Stimulated activated CD8-positive, alpha-beta memory T cell treated with anti-CD3 and anti-CD28 coated beads, Interleukin-12 subunit alpha, Interleukin-12 subunit beta, amount 100 ng/mL, for 24 hours (primary cell): ENCODE data around the gene OR4C5.
"Not testable (repeated sequence)": the region's sequence is repeated elsewhere in the genome, so short reads cannot be mapped to it uniquely, and the experiment has no call there.

Experiments used
- DNase-seq: peaks from one replicate; pipeline ENCODE4 v3.0.0-alpha.2; 2020; ENCODE audit errors: extremely low read depth

The OR4C5 gene

DNA sequence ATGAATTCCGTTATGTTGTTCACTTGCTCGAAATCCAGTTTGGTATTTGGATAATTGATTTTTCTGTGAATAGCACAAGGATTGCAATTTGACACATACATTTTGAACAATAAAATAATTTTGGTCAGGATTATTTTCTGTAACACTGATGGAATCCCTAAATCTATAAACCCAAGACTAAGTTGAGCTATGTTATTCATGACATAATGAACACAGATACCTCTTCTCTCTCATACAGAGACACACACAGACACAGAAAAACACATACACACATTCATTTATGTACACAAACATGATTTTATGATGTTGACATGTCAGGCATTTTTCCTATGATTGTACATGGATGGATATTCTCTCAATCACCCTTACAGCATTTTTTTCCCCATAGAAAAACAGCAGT lies at the start of gene OR4C5:
TSS of gene OR4C5 (minus strand) at position 101 of the 400 bp plus-strand sequence. CDS start at position 101, 0 bp downstream.
- no peak for DNase-seq

DNA sequence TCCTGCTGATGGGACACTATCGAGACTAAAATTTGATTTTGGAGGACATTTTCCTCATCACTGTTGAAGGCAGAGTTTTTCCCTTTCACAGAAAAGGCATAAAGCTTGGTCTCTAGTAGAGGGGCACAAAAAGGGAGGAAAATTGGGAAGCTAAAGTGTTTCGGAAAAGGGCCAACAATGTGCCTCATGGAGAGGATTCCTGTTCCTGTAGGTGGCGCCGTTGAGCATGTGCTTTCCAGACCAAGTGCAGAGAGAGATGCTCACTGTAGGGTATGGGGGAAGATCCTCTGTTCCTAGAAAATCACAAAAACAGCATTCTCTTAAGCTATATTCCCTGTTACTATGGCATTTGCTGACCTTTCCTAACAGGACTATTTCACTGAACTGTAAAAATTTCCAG lies 18.4 kb upstream of the OR4C5 start:
- no peak for DNase-seq

DNA sequence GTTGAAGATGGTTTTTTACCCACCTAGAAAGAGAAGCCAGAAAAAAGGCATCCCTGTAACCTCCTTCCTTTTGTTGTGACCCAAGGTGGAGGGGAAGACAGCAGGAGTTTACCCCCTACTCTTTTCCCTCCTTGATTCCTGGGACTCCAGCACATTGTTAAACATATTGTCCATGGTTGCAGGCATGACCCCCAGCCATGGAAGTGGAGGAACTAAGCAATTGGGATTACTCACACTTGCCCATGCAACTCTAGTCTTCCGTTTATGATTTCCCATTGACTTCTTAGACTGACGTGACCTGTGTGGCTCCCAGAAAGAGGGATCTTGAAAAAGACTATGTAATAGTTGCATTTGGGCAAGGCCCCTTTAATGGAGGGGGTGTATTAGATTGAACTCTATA lies 17.9 kb upstream of the OR4C5 start:
- not testable (repeated sequence) for DNase-seq

DNA sequence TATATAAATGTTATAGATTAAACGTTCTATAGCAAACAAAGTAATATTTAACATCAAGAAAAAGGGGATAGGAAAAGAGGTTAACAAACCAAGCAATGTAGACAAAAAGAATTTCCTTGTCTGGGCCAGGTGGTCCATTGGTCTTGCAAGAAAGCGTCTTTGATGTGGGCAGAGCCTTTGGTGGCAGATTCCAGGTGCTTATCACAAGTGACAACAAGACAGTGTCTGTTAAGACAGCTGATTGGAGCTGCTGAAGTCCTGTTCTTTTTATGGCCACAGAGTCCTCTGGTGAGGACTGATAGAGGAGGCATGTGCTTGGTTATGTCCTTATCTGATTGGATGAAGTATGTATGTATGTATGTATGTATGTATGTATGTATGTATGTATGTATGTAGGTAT lies 5.0 kb downstream of the OR4C5 start:
- DNase-seq: not testable (repeated sequence)

DNA sequence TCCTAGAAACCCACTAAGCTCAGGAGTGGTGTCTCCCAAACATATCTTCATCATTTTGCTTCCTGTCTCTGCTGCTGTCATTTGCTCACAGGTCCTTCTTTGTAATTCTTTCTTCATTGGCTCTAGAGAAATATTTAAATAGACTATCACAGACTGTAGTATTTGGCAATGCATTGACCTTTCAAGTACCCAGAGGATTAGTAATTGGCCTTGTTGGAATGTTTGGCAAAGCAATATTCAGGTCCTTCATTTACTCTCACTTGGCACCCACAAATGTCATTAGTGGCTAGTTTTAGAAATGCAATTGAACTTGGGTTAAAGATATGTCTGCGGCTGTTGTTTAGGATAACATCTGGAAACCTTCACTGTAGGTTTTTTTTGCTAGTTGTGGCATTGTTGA lies 11.6 kb downstream of the OR4C5 start:
- DNase-seq: no peak

DNA sequence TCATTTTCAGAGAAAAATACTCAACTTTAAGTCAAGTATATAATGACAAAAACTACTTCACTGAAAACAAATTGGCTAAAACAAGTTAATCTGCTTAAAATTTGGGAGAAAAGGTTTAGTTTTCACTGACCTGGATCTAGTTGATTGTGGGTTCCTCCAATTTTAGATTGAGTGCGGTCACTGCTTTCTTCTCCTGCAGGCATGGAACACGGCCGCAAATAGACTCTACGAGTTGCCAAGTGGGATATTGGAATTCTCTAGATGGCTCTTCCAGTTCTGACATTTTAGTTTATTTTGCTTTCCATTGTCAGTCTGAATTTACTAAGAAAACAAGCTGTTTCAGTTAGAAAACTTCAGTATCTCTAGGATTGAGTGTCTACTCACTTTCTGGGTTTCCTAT lies 12.3 kb downstream of the OR4C5 start:
- no peak for DNase-seq

DNA sequence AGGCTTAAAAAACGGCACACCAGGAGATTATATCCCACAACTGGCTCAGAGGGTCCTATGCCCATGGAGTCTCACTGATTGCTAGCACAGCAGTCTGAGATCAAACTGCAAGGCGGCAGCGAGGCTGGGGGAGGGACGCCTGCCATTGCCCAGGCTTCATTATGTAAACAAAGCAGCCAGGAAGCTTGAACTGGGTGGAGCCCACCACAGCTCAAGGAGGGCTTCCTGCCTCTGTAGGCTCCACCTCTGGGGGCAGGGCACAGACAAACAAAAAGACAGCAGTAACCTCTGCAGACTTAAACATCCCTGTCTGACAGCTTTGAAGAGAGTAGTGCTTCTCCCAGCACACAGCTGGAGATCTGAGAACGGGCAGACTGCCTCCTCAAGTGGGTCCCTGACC lies 20.0 kb downstream of the OR4C5 start:
- not testable (repeated sequence) for DNase-seq

DNA sequence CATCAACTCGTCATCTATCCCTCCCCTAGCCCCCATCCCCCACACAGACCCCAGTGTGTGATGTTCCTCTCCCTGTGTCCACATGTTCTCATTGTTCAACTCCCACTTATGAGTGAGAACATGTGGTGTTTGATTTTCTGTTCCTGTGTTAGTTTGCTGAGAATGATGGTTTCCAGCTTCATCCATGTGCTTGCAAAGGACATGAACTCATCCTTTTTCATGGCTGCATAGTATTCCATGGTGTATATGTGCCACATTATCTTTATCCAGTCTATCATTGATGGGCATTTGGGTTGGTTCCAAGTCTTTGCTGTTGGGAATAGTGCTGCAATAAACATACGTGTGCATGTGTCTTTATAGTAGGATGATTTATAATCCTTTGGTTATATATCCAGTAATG lies 23.8 kb downstream of the OR4C5 start:
- DNase-seq: not testable (repeated sequence)

DNA sequence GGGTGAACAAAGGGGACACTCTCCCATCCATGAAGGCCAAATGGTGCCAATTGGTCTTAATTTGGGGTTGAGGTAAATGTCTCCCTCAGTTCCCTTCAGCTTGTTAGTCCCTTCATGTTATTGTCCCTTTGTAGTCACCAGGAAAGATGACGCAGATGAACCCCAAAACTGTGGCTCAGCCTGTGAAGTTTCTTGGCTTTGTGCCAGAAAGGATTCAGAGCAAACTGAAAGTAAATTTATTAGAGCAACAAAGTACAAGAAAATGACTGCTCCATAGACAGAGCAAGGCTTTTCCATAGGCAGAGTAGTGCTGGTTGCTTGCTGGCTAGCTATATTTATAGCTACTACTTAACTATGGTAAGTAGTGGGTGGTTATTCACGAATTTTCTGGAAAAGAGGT lies 24.8 kb downstream of the OR4C5 start:
- DNase-seq: no peak

DNA sequence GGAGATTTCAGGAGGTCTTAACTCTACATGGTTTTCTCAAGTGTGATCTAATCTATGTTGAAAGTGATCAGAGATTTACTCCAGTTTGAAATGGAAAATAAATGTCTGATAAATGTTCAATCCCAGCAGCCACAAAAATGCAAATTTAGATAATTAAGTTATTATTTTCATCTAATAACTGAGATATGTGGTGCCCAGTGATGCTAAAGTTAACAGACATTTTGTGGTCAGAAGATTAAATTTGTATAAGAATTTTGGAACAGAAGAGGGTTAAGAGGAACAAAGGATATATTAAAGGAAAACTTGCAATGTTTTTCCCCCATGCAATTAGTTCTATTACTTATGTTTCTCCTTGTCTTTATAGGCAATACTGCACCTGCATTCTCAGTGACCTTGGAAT lies 41.6 kb downstream of the OR4C5 start, which contains the start of gene OR4C3:
TSS of gene OR4C3 (plus strand) at position 301 of the 400 bp plus-strand sequence. CDS start 102 bp downstream, outside the sequence.
- not testable (repeated sequence) for DNase-seq

DNA sequence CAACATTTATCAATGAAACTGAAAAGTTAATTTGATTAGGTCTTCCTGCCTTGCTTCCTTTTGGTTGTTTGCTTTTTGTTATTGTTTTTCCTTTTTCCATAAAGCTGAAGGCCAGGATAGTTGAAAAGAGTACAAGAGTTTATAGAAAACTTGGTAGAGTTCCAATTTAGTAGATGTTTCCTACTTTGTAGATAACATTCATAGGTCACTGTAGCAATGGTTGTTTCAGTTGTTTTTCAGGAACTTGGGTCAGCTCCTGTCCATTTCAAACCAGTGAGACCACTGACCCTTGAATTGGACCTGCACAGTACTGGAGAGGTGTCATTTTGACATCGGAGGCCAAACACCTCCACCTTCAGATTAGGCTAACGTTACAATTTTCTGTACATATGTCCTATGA lies 46.5 kb downstream of the OR4C5 start:
- DNase-seq: not testable (repeated sequence)
